ENCODE data around the gene ARMH1. TPM values are rescaled to one million over a fixed set of nuclear protein-coding genes. Genes with fewer than 3 reads are reported as not detected.

ARMH1 gene
- total and polyA plus RNA-seq, 11 donors, result 0.33 to 9.9 (median 0.70) TPM; not detected in 3

- ATAC-seq (no peak), DNase-seq (no peak)
- Histone ChIP-seq H3K4me1 (peaks cover 0 to 21% (median 0%) of the 10 kb centered on the region in 12 donors), H3K36me3 (no peaks in the 10 kb centered on the region), H3K27me3 (no peaks in the 10 kb centered on the region), H3K9me3 (no peaks in the 10 kb centered on the region), H3K4me3 (no peak overlapping the region), H3K27ac (no peak overlapping the region)
- WGBS, 4 donors, result 87 to 92% (median 89%) methylated on average over 12 of the region's 12 CpGs
- TF ChIP-seq CTCF (IDR thresholded peaks at IDR 0.05) (no peak), POLR2A (IDR thresholded peaks at IDR 0.05) (no peak)
- intact Hi-C loops (cut with DNase I), result no loop called here
These were observed 14.4 kb downstream of the ARMH1 start for GRCh38 chr1:44688760-44689446.

GRCh38 chr1:44689447-44689765 is 14.9 kb downstream of the ARMH1 start:
- ATAC-seq (no peak), DNase-seq (no peak)
- no peak for TF ChIP-seq POLR2A (IDR thresholded peaks at IDR 0.05)
- no peak for TF ChIP-seq CTCF (IDR thresholded peaks at IDR 0.05)

GRCh38 chr1:44693159-44693558 is 18.6 kb downstream of the ARMH1 start:
- intact Hi-C loops (cut with DNase I), result no loop called here
- 84 to 98% (median 86%) methylated on average over 2 of the region's 2 CpGs for WGBS, 4 donors
- H3K36me3 ChIP-seq, result no peaks in the 10 kb centered on the region
- H3K4me1 ChIP-seq, result peaks cover 0 to 17% (median 0%) of the 10 kb centered on the region in 12 donors
- DNase-seq (no peak), ATAC-seq (no peak)
- no peaks in the 10 kb centered on the region for H3K9me3 ChIP-seq
- no peak for TF ChIP-seq CTCF (IDR thresholded peaks at IDR 0.05)
- no peak for TF ChIP-seq POLR2A (IDR thresholded peaks at IDR 0.05)
- no peak overlapping the region for H3K27ac ChIP-seq
- no peak overlapping the region for H3K4me3 ChIP-seq
- no peaks in the 10 kb centered on the region for H3K27me3 ChIP-seq

More at GRCh38 chr1:44689447-44689765, 14.9 kb downstream of the ARMH1 start:
- intact Hi-C loops (cut with DNase I), result no loop called here
- Histone ChIP-seq H3K4me3 (no peak overlapping the region), H3K27ac (no peak overlapping the region), H3K9me3 (no peaks in the 10 kb centered on the region), H3K4me1 (peaks cover 0 to 18% (median 0%) of the 10 kb centered on the region in 12 donors), H3K27me3 (no peaks in the 10 kb centered on the region), H3K36me3 (no peaks in the 10 kb centered on the region)
- WGBS, 4 donors, result 76 to 86% (median 82%) methylated on average over 3 of the region's 3 CpGs

GRCh38 chr1:44693900-44694299 is 19.4 kb downstream of the ARMH1 start:
- no peaks in the 10 kb centered on the region for H3K27me3 ChIP-seq
- no peak for DNase-seq
- no peak for ATAC-seq
- H3K9me3 ChIP-seq, result no peaks in the 10 kb centered on the region
- peaks cover 0 to 17% (median 0%) of the 10 kb centered on the region in 12 donors for H3K4me1 ChIP-seq
- WGBS, 4 donors, result 94 to 95% (median 94%) methylated on average over 3 of the region's 3 CpGs
- TF ChIP-seq CTCF (IDR thresholded peaks at IDR 0.05) (no peak), POLR2A (IDR thresholded peaks at IDR 0.05) (no peak)
- no peaks in the 10 kb centered on the region for H3K36me3 ChIP-seq
- H3K4me3 ChIP-seq, result no peak overlapping the region
- intact Hi-C loops (cut with DNase I), result no loop called here
- H3K27ac ChIP-seq, result no peak overlapping the region

Measured in heart left ventricle (tissue), 16 donors.